ENCODE data around the gene AOPEP.

Gene AOPEP

GRCh38 chr9:95037789-95038521 is 311.5 kb downstream of the AOPEP start:
- H3K4me3 ChIP-seq (ENCODE audit: low read depth, low read length): no peak overlapping the region

GRCh38 chr9:95038666-95039065 is 312.2 kb downstream of the AOPEP start:
- no peak for TF ChIP-seq CTCF (IDR thresholded peaks at IDR 0.05; ENCODE audit: low read depth, low read length)
- H3K4me3 ChIP-seq (ENCODE audit: low read depth, low read length): no peak overlapping the region

More at GRCh38 chr9:95037789-95038521, 311.5 kb downstream of the AOPEP start:
- TF ChIP-seq CTCF (IDR thresholded peaks at IDR 0.05; ENCODE audit: low read depth, low read length): no peak

GRCh38 chr9:95040106-95040505 is 313.6 kb downstream of the AOPEP start:
- TF ChIP-seq CTCF (IDR thresholded peaks at IDR 0.05; ENCODE audit: low read depth, low read length): no peak

GRCh38 chr9:95043826-95044225 is 317.3 kb downstream of the AOPEP start:
- no peak for TF ChIP-seq CTCF (IDR thresholded peaks at IDR 0.05; ENCODE audit: low read depth, low read length)
- no peak overlapping the region for H3K4me3 ChIP-seq (ENCODE audit: low read depth, low read length)

More at GRCh38 chr9:95040106-95040505, 313.6 kb downstream of the AOPEP start:
- no peak overlapping the region for H3K4me3 ChIP-seq (ENCODE audit: low read depth, low read length)

- TF ChIP-seq CTCF (IDR thresholded peaks at IDR 0.05; ENCODE audit: low read depth, low read length): no peak
- H3K4me3 ChIP-seq (ENCODE audit: low read depth, low read length): no peak overlapping the region
Measured at GRCh38 chr9:95044731-95045508, 318.4 kb downstream of the AOPEP start.

GRCh38 chr9:95045751-95046150 is 319.3 kb downstream of the AOPEP start:
- H3K4me3 ChIP-seq (ENCODE audit: low read depth, low read length): no peak overlapping the region
- no peak for TF ChIP-seq CTCF (IDR thresholded peaks at IDR 0.05; ENCODE audit: low read depth, low read length)

Measured in WI38 (cell line).